SK-N-SH treated with all-trans-retinoic acid at 6 μM for 48 hours (cell line): ENCODE results near the gene ZNF219.

Experiments used
- ATAC-seq: fragments of 200-7000 bp; cut with Tn5 transposase; 3 replicates; pipeline ENCODE4 v1.9.1; 2020; ENCODE audit warnings: mild to moderate bottlenecking, moderate library complexity
- ARNTL ChIP-seq: fragments of 450-650 bp; formaldehyde crosslinking; IDR thresholded peaks from 2 replicates; pipeline ENCODE4 v1.5.0; 2020; ENCODE audit warnings: low read depth, mild to moderate bottlenecking, moderate library complexity, borderline replicate concordance
- BACH2 ChIP-seq: fragments of 250-450 bp; sonication (Bioruptor Pico); IDR thresholded peaks from 2 replicates; pipeline ENCODE4 v1.9.0; 2021; ENCODE audit warnings: mild to moderate bottlenecking, borderline replicate concordance
- CREB5 ChIP-seq: fragments of 250-450 bp; sonication (Bioruptor Pico); IDR thresholded peaks from 2 replicates; pipeline ENCODE4 v1.5.1; 2020; ENCODE audit warnings: low read depth, mild to moderate bottlenecking, moderate library complexity
- CSDC2 ChIP-seq: fragments of 250-450 bp; sonication (Bioruptor Pico); IDR thresholded peaks from 2 replicates; pipeline ENCODE4 v1.5.0; 2020; ENCODE audit warnings: mild to moderate bottlenecking, moderate library complexity
- CSRNP3 ChIP-seq: fragments of 250-450 bp; sonication (Bioruptor Pico); IDR thresholded peaks from 2 replicates; pipeline ENCODE4 v1.5.1; 2021; ENCODE audit warnings: mild to moderate bottlenecking, moderate library complexity
- ESRRG ChIP-seq: fragments of 250-450 bp; sonication (Bioruptor Pico); IDR thresholded peaks from 2 replicates; pipeline ENCODE4 v1.6.1; 2021; ENCODE audit warnings: mild to moderate bottlenecking
- GLIS3 ChIP-seq: fragments of 250-450 bp; sonication (Bioruptor Pico); IDR thresholded peaks from 2 replicates; pipeline ENCODE4 v1.5.0; 2020; ENCODE audit warnings: mild to moderate bottlenecking, moderate library complexity
- ISL1 ChIP-seq: fragments of 250-450 bp; sonication (Bioruptor Pico); IDR thresholded peaks from 2 replicates; pipeline ENCODE4 v2.1.2; 2022; ENCODE audit warnings: mild to moderate bottlenecking, moderate library complexity
- OSR1 ChIP-seq: fragments of 250-450 bp; sonication (Bioruptor Pico); IDR thresholded peaks from 2 replicates; pipeline ENCODE4 v1.8.0; 2022; ENCODE audit warnings: moderate library complexity, mild to moderate bottlenecking, inconsistent platforms
- PATZ1 ChIP-seq: fragments of 250-450 bp; sonication (Bioruptor Pico); IDR thresholded peaks from 2 replicates; pipeline ENCODE4 v1.8.0; 2020; ENCODE audit warnings: mild to moderate bottlenecking, moderate library complexity, borderline replicate concordance
- PPARA ChIP-seq: fragments of 250-450 bp; sonication (Bioruptor Pico); IDR thresholded peaks from 2 replicates; pipeline ENCODE4 v1.5.0; 2020; ENCODE audit warnings: mild to moderate bottlenecking, borderline replicate concordance
- RARB ChIP-seq: fragments of 250-450 bp; sonication (Bioruptor Pico); IDR thresholded peaks from 2 replicates; pipeline ENCODE4 v1.8.0; 2021; ENCODE audit warnings: mild to moderate bottlenecking, moderate library complexity
- SNAI2 ChIP-seq: fragments of 250-450 bp; sonication (Bioruptor Pico); IDR thresholded peaks from 2 replicates; pipeline ENCODE4 v1.5.0; 2020; ENCODE audit warnings: mild to moderate bottlenecking, moderate library complexity
- TCF4 ChIP-seq: fragments of 250-450 bp; sonication (Bioruptor Pico); IDR thresholded peaks from 2 replicates; pipeline ENCODE4 v1.8.0; 2021; ENCODE audit warnings: mild to moderate bottlenecking, moderate library complexity, borderline replicate concordance
- TOX ChIP-seq: fragments of 250-450 bp; sonication (Bioruptor Pico); IDR thresholded peaks from 2 replicates; pipeline ENCODE4 v1.8.0; 2021; ENCODE audit warnings: mild to moderate bottlenecking, moderate library complexity, borderline replicate concordance
- TSHZ2 ChIP-seq: fragments of 250-450 bp; sonication (Bioruptor Pico); IDR thresholded peaks from 2 replicates; pipeline ENCODE4 v1.5.0; 2020; ENCODE audit warnings: mild to moderate bottlenecking, moderate library complexity
- ZC3H10 ChIP-seq: fragments of 250-450 bp; sonication (Bioruptor Pico); IDR thresholded peaks from 2 replicates; pipeline ENCODE4 v1.5.1; 2021; ENCODE audit warnings: mild to moderate bottlenecking, moderate library complexity
- ZFP3 ChIP-seq: fragments of 250-450 bp; sonication (Bioruptor Pico); IDR thresholded peaks from 2 replicates; pipeline ENCODE4 v1.5.0; 2020; ENCODE audit warnings: mild to moderate bottlenecking, moderate library complexity
- ZFP30 ChIP-seq: fragments of 450-650 bp; formaldehyde crosslinking; IDR thresholded peaks from 2 replicates; pipeline ENCODE4 v1.5.0; 2022; ENCODE audit warnings: mild to moderate bottlenecking, moderate library complexity
- ZNF565 ChIP-seq: fragments of 450-650 bp; formaldehyde crosslinking; conservative IDR thresholded peaks from 2 replicates; pipeline ENCODE4 v1.5.0; 2020; ENCODE audit warnings: low read depth, mild to moderate bottlenecking, moderate library complexity
- ZNF70 ChIP-seq: fragments of 450-650 bp; formaldehyde crosslinking; IDR thresholded peaks from 2 replicates; pipeline ENCODE4 v1.5.0; 2020; ENCODE audit warnings: mild to moderate bottlenecking, moderate library complexity
- ZNF8 ChIP-seq: fragments of 450-650 bp; formaldehyde crosslinking; IDR thresholded peaks from 2 replicates; pipeline ENCODE4 v1.5.0; 2020; ENCODE audit warnings: mild to moderate bottlenecking, moderate library complexity

The ZNF219 gene

GRCh38 chr14:21090940-21091663 lies 7.4 kb downstream of the ZNF219 start:
- TF ChIP-seq CSDC2 (CRISPR knock-in tag) (no peak), OSR1 (CRISPR knock-in tag) (no peak), CREB5 (no peak), ZC3H10 (no peak), PPARA (CRISPR knock-in tag) (no peak), TSHZ2 (CRISPR knock-in tag) (no peak), ZFP3 (CRISPR knock-in tag) (no peak), ZFP30 (CRISPR knock-in tag) (no peak), CSRNP3 (CRISPR knock-in tag) (no peak), RARB (CRISPR knock-in tag) (no peak), ARNTL (CRISPR knock-in tag) (no peak), ZNF8 (CRISPR knock-in tag) (no peak), TOX (CRISPR knock-in tag) (no peak), SNAI2 (CRISPR knock-in tag) (no peak), ZNF565 (no peak), PATZ1 (CRISPR knock-in tag) (no peak), TCF4 (CRISPR knock-in tag) (no peak), BACH2 (CRISPR knock-in tag) (no peak), ISL1 (CRISPR knock-in tag) (no peak)
- TF ChIP-seq, all 23 proteins: peak for 0
- no peak for ATAC-seq

- TF ChIP-seq CSDC2 (CRISPR knock-in tag) (no peak), ESRRG (CRISPR knock-in tag) (no peak), ZNF70 (CRISPR knock-in tag) (no peak), ZFP3 (CRISPR knock-in tag) (no peak), RARB (CRISPR knock-in tag) (no peak), BACH2 (CRISPR knock-in tag) (no peak), GLIS3 (CRISPR knock-in tag) (no peak), ZNF565 (no peak), PPARA (CRISPR knock-in tag) (no peak), ZNF8 (CRISPR knock-in tag) (no peak), TCF4 (CRISPR knock-in tag) (no peak), ZC3H10 (no peak), ISL1 (CRISPR knock-in tag) (no peak), CREB5 (no peak), TSHZ2 (CRISPR knock-in tag) (no peak)
- peak; percentile 12; the same call in 2 of the 3 replicates for ATAC-seq
These were observed 8.1 kb downstream of the ZNF219 start for GRCh38 chr14:21090194-21090939.
